ENCODE data around the gene UAP1L1. TPM values are rescaled to one million over a fixed set of nuclear protein-coding genes. Genes with fewer than 3 reads are reported as not detected.

UAP1L1 gene
- total and polyA plus RNA-seq, 2 experiments from 2014 or later: 2.5 to 8.1 TPM

GRCh38 chr9:137107982-137108381 lies 30.7 kb downstream of the UAP1L1 start (continued):
- TF ChIP-seq ZNF462 (CRISPR knock-in tag; IDR thresholded peaks at IDR 0.05): no peak
- no peak for TF ChIP-seq STAT1 (IDR thresholded peaks at IDR 0.05; ENCODE audit: unreplicated experiment)

GRCh38 chr9:137108608-137109249 lies 31.4 kb downstream of the UAP1L1 start:
- Histone ChIP-seq H4K20me1 (replicated peaks; ENCODE audit: insufficient read depth) (no peaks in the 10 kb centered on the region; the same call in 1 of the 2 replicates), H3K27ac (ENCODE audit: low read depth) (no peak overlapping the region), H3K9me2 (ENCODE audit: insufficient read depth) (no peaks in the 10 kb centered on the region), H3K36me3 (ENCODE audit: insufficient read depth) (no peaks in the 10 kb centered on the region), H3K4me1 (ENCODE audit: insufficient read depth) (no peaks in the 10 kb centered on the region), H3K4me3 (no peak overlapping the region), H3K4me2 (no peak overlapping the region), H3F3A (replicated peaks; ENCODE audit: low read depth) (peaks cover 1% of the 10 kb centered on the region; the same call in 1 of the 2 replicates), H3K27me3 (ENCODE audit: insufficient read depth) (peaks cover 11% of the 10 kb centered on the region), H3K79me2 (replicated peaks; ENCODE audit: insufficient read depth) (no peaks in the 10 kb centered on the region), H2AFZ (no peak overlapping the region)
- Mint-ChIP-seq H3K27ac (no peak overlapping the region), H3K27me3 (ENCODE audit: insufficient read depth, low read depth, poor library complexity) (peaks cover 10% of the 10 kb centered on the region), H3K36me3 (ENCODE audit: low read depth) (peaks cover 10% of the 10 kb centered on the region; the same call in 2 of the 3 replicates), H3K4me1 (no peaks in the 10 kb centered on the region; the same call in 2 of the 3 replicates), H3K9me3 (no peaks in the 10 kb centered on the region; the same call in 2 of the 3 replicates), H3K4me3 (no peak overlapping the region)
- no peak for ATAC-seq
- DNase-seq (ENCODE audit: low spot score): no peak
- no peak for TF ChIP-seq ZNF462 (CRISPR knock-in tag; IDR thresholded peaks at IDR 0.05)
- no peak for TF ChIP-seq ETS1 (IDR thresholded peaks at IDR 0.05)
- TF ChIP-seq CREB1 (CRISPR knock-in tag; IDR thresholded peaks at IDR 0.05; ENCODE audit: low read depth): no peak

All from GM23338 (cell line).